Measurements from ENCODE around the gene STIMATE.

DNA sequence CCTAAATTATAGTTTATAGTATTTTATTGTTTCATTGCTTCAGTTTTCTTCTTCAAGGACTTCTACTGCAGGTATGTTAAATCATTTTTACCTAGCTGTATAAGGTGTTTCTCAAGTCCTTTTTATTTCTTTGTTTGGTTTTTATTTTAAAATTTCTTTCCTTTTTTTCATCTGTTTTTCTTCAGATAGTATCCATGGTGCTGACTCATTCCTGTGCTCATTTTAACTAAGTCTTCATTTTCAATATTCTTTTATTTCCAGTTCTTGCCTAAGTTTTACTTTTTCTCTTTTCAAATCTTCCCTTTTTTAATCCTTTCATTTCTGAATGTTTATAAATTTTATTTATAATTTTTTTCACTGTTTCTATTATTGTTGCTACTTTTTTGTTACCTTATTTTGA is 42.3 kb upstream of the STIMATE start:
- TF ChIP-seq, protein P1, sequence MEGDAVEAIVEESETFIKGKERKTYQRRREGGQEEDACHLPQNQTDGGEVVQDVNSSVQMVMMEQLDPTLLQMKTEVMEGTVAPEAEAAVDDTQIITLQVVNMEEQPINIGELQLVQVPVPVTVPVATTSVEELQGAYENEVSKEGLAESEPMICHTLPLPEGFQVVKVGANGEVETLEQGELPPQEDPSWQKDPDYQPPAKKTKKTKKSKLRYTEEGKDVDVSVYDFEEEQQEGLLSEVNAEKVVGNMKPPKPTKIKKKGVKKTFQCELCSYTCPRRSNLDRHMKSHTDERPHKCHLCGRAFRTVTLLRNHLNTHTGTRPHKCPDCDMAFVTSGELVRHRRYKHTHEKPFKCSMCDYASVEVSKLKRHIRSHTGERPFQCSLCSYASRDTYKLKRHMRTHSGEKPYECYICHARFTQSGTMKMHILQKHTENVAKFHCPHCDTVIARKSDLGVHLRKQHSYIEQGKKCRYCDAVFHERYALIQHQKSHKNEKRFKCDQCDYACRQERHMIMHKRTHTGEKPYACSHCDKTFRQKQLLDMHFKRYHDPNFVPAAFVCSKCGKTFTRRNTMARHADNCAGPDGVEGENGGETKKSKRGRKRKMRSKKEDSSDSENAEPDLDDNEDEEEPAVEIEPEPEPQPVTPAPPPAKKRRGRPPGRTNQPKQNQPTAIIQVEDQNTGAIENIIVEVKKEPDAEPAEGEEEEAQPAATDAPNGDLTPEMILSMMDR (IDR thresholded peaks at IDR 0.05): no peak
- no peak for TF ChIP-seq POLR2A (IDR thresholded peaks at IDR 0.05)
